ENCODE data around the gene TBC1D1.

DNA sequence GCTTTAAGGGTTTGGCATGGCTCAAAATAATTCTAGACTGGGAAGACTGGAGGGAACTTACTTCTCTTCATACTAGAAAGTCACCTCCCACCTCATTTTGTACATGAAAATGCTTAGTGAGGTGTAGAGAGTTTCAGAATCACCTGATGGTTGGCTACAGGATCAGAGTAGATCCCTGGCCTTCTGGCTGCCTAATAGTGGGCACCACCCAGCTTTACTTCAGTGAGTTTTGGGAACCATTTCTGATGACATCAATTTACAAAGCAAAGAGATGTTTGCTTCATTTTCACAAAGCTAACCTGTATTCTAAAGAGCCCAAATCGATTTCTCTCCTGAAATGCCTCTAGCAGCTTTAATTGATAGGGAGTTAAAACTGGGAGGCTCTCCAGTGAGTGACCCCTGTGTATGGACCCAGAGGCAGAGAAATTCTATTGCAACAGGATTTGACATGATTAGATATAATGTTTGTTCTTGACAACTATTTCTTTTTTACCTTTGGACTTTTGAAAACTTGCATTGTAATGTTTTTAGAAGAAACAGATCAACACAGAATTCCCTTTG is 249.8 kb downstream of the TBC1D1 start:
- TF ChIP-seq, protein P1, sequence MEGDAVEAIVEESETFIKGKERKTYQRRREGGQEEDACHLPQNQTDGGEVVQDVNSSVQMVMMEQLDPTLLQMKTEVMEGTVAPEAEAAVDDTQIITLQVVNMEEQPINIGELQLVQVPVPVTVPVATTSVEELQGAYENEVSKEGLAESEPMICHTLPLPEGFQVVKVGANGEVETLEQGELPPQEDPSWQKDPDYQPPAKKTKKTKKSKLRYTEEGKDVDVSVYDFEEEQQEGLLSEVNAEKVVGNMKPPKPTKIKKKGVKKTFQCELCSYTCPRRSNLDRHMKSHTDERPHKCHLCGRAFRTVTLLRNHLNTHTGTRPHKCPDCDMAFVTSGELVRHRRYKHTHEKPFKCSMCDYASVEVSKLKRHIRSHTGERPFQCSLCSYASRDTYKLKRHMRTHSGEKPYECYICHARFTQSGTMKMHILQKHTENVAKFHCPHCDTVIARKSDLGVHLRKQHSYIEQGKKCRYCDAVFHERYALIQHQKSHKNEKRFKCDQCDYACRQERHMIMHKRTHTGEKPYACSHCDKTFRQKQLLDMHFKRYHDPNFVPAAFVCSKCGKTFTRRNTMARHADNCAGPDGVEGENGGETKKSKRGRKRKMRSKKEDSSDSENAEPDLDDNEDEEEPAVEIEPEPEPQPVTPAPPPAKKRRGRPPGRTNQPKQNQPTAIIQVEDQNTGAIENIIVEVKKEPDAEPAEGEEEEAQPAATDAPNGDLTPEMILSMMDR (IDR thresholded peaks at IDR 0.05) = no peak
- TF ChIP-seq POLR2A (IDR thresholded peaks at IDR 0.05) = no peak
- no peak for TF ChIP-seq EP300 (IDR thresholded peaks at IDR 0.05; ENCODE audit: low read depth)

Data from transverse colon (tissue), 3 donors.